Measurements from ENCODE around the gene ZNF90. TPM values are rescaled to one million over a fixed set of nuclear protein-coding genes. Genes with fewer than 3 reads are reported as not detected.

Gene ZNF90
- total RNA-seq, 1 experiment from 2014 or later, result not detected

- Histone ChIP-seq H3K9me2 (ENCODE audit: insufficient read depth) (no peaks in the 10 kb centered on the region), H3K9me3 (ENCODE audit: control insufficient read depth in 1 of 2, insufficient read depth in 1 of 2, low read depth in 1 of 2, low read length in 2 of 2) (peaks cover 0 to 9% of the 10 kb centered on the region in 2 experiments; a peak in 1 of 4 replicates), H2AFZ (ENCODE audit: low read depth, low read length, poor library complexity, severe bottlenecking) (no peak overlapping the region), H3K4me2 (ENCODE audit: low read length) (no peak overlapping the region), H3K36me3 (ENCODE audit: control insufficient read depth in 1 of 2, insufficient read depth in 2 of 2, low read length in 2 of 2) (no peaks in the 10 kb centered on the region), H3K79me2 (ENCODE audit: insufficient read depth, low read length) (no peaks in the 10 kb centered on the region), H4K20me1 (ENCODE audit: insufficient read depth) (no peaks in the 10 kb centered on the region), H3K27me3 (ENCODE audit: insufficient read depth, low read length) (no peaks in the 10 kb centered on the region), H3K9ac (ENCODE audit: low read length) (no peak overlapping the region), H3K4me3 (replicated peaks in 1 of 2; ENCODE audit: low read depth in 1 of 2, low read length in 2 of 2) (no peak overlapping the region), H3K27ac (ENCODE audit: low read depth, low read length) (no peak overlapping the region), H3K4me1 (ENCODE audit: control insufficient read depth in 1 of 2, insufficient read depth in 2 of 2, low read length in 2 of 2) (no peaks in the 10 kb centered on the region)
- TF ChIP-seq MAX (IDR thresholded peaks at IDR 0.05) (no peak), TCF7L2 (IDR thresholded peaks at IDR 0.05; ENCODE audit: borderline replicate concordance, extremely low read depth, insufficient read depth, insufficient read length) (no peak), SRF (IDR thresholded peaks at IDR 0.05; ENCODE audit: low read depth) (no peak), SP1 (IDR thresholded peaks at IDR 0.05; ENCODE audit: low read depth) (no peak), ZFX (IDR thresholded peaks at IDR 0.05) (no peak), ZNF274 (IDR thresholded peaks at IDR 0.05; ENCODE audit: low read depth, low read length) (no peak), ATF3 (IDR thresholded peaks at IDR 0.05) (no peak), EZH2phosphoT487 (IDR thresholded peaks at IDR 0.05; ENCODE audit: borderline replicate concordance) (no peak), REST (IDR thresholded peaks at IDR 0.05; ENCODE audit: low read depth) (no peak), JUND (IDR thresholded peaks at IDR 0.05) (no peak), EZH2 (IDR thresholded peaks at IDR 0.05) (no peak), RAD21 (IDR thresholded peaks at IDR 0.05; ENCODE audit: low read depth) (no peak), EGR1 (IDR thresholded peaks at IDR 0.05; ENCODE audit: low read depth) (no peak), ZBTB33 (IDR thresholded peaks at IDR 0.05; ENCODE audit: extremely low read depth, insufficient replicate concordance, low read length) (no peak), POLR2AphosphoS5 (IDR thresholded peaks at IDR 0.05; ENCODE audit: low read depth, low read length) (no peak), CBX3 (IDR thresholded peaks at IDR 0.05; ENCODE audit: low read depth) (no peak), CEBPB (IDR thresholded peaks at IDR 0.05; ENCODE audit: low read depth) (no peak), POLR2A (IDR thresholded peaks at IDR 0.05; ENCODE audit: borderline replicate concordance, extremely low read depth, insufficient read depth, insufficient read length) (no peak), FOSL1 (IDR thresholded peaks at IDR 0.05; ENCODE audit: low read depth) (no peak)
- intact Hi-C loops (cut with micrococcal nuclease), result no loop called here
- RAD21 ChIA-PET (ENCODE audit: low non-redundant PET in 1 of 2, low total read pairs in 2 of 2, uncharacterized antibody in 2 of 2, unreplicated experiment in 2 of 2), result no interaction called here
- CTCF ChIA-PET, result no interaction called here
- BruUV-seq (replicated peaks), result no TSS peak
- DNase-seq (ENCODE audit: low read depth, low spot score) (no peak), ATAC-seq (no peak)
- POLR2A ChIA-PET, result no interaction called here
Observed at GRCh38 chr19:20154636-20155035, 76.8 kb downstream of the ZNF90 start.

Measured in HCT116 (cell line).